Vagina (tissue), 2 donors: ENCODE results near the gene DARS2.

Experiments used
- POLR2A ChIP-seq, 2 donors: fragments of 450-650 bp; IDR thresholded peaks; one replicate each; pipeline ENCODE4 v1.6.1; 2017; ENCODE audit warnings: antibody characterized with exemption in 2 of 2, mild to moderate bottlenecking in 2 of 2, moderate library complexity in 2 of 2
- POLR2AphosphoS5 ChIP-seq, 2 donors: sonication (generic); formaldehyde crosslinking; IDR thresholded peaks; one replicate each; pipeline ENCODE4 v1.9.0; 2017; ENCODE audit warnings: antibody characterized with exemption in 2 of 2, mild to moderate bottlenecking in 2 of 2, low read depth in 1 of 2; ENCODE audit not compliant: insufficient read depth in 1 of 2
- TF ChIP-seq, protein P1 (sequence below), 3 experiments: fragments of 450-650 bp in 2 of 3; fragments of 200-600 bp in 1 of 3; sonication (generic) in 1 of 3; IDR thresholded peaks; one replicate each; pipeline ENCODE4 v1.5.1; 2017 to 2019; ENCODE audit warnings: antibody characterized with exemption in 3 of 3, mild to moderate bottlenecking in 2 of 3, moderate library complexity in 2 of 3

- no peak for TF ChIP-seq POLR2AphosphoS5 (IDR thresholded peaks at IDR 0.05; ENCODE audit: insufficient read depth in 1 of 2, low read depth in 1 of 2)
- TF ChIP-seq, protein P1, sequence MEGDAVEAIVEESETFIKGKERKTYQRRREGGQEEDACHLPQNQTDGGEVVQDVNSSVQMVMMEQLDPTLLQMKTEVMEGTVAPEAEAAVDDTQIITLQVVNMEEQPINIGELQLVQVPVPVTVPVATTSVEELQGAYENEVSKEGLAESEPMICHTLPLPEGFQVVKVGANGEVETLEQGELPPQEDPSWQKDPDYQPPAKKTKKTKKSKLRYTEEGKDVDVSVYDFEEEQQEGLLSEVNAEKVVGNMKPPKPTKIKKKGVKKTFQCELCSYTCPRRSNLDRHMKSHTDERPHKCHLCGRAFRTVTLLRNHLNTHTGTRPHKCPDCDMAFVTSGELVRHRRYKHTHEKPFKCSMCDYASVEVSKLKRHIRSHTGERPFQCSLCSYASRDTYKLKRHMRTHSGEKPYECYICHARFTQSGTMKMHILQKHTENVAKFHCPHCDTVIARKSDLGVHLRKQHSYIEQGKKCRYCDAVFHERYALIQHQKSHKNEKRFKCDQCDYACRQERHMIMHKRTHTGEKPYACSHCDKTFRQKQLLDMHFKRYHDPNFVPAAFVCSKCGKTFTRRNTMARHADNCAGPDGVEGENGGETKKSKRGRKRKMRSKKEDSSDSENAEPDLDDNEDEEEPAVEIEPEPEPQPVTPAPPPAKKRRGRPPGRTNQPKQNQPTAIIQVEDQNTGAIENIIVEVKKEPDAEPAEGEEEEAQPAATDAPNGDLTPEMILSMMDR (IDR thresholded peaks at IDR 0.05), result no peak
- TF ChIP-seq POLR2A (IDR thresholded peaks at IDR 0.05), result no peak
These were observed 6.0 kb upstream of the DARS2 start for GRCh38 chr1:173818459-173818858.
